Glutamatergic neuron (in vitro differentiated cells): ENCODE data around the gene OR51B2. TPM values are rescaled to one million over a fixed set of nuclear protein-coding genes. Genes with fewer than 3 reads are reported as not detected.

Source experiments
- DNase-seq: peaks from one replicate; pipeline ENCODE4 v3.0.0; 2022
- H3K27ac Mint-ChIP-seq: one replicate; pipeline ENCODE4 v1.8.0; 2020; ENCODE audit warnings: mild to moderate bottlenecking, mixed read lengths, inconsistent platforms; ENCODE audit not compliant: unreplicated experiment
- H3K27me3 Mint-ChIP-seq: one replicate; pipeline ENCODE4 v1.8.0; 2020; ENCODE audit warnings: mild to moderate bottlenecking, moderate library complexity, mixed read lengths, inconsistent platforms; ENCODE audit not compliant: unreplicated experiment
- H3K36me3 Mint-ChIP-seq: one replicate; pipeline ENCODE4 v1.8.0; 2020; ENCODE audit warnings: mild to moderate bottlenecking, mixed read lengths, inconsistent platforms; ENCODE audit not compliant: unreplicated experiment
- H3K4me1 Mint-ChIP-seq: one replicate; pipeline ENCODE4 v1.8.0; 2020; ENCODE audit warnings: mild to moderate bottlenecking, low read depth, mixed read lengths, inconsistent platforms; ENCODE audit not compliant: unreplicated experiment
- H3K4me3 Mint-ChIP-seq: one replicate; pipeline ENCODE4 v1.8.0; 2020; ENCODE audit warnings: mild to moderate bottlenecking, mixed read lengths, inconsistent platforms; ENCODE audit not compliant: unreplicated experiment
- H3K9me3 Mint-ChIP-seq: one replicate; pipeline ENCODE4 v1.8.0; 2020; ENCODE audit warnings: mild to moderate bottlenecking, moderate library complexity, mixed read lengths, inconsistent platforms; ENCODE audit not compliant: unreplicated experiment
- CTCF ChIP-seq: fragments of 200-600 bp; sonication (generic); IDR thresholded peaks from one replicate; pipeline ENCODE4 v1.5.0; 2021; ENCODE audit not compliant: partially characterized antibody, unreplicated experiment
- total RNA-seq: library from RNA; stranded (reverse); fragmentation: NEBNext Ultra II Directional; extraction: Animal tissue kit (Norgen Biotek cat#: 25700); gene quantifications from one replicate; pipeline ENCODE4 v1.2.1, GENCODE V29; 2021; ENCODE audit not compliant: unreplicated experiment

OR51B2 gene
- total RNA-seq, 1 donor from 2014 or later = not detected

GRCh38 chr11:5307256-5308019 is 16.7 kb downstream of the OR51B2 start:
- H3K36me3 Mint-ChIP-seq = no peaks in the 10 kb centered on the region
- H3K9me3 Mint-ChIP-seq = no peaks in the 10 kb centered on the region
- TF ChIP-seq CTCF = no peak

DNA sequence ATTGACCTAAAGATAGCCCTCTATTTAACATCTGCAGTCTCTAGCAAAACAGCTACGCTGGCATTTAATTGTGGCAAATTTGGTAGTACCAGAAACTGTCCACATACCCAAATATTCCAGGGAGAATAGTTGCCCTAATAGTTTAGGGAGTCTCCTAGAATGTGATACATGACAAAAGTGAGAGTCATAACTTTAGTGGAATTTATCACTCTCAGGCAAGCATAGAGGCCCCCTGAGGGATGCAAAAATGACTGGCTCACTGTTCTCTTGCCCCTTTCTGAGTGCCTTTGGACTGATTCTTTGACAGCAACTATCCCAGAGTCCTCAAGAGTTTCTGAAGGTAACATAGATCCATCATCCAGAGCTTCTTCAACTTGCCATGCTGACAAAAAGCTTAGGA is 20.1 kb downstream of the OR51B2 start:
- no peak overlapping the region for H3K4me3 Mint-ChIP-seq
- no peak for DNase-seq
- TF ChIP-seq CTCF = no peak
- H3K4me1 Mint-ChIP-seq = no peaks in the 10 kb centered on the region
- no peaks in the 10 kb centered on the region for H3K36me3 Mint-ChIP-seq
- H3K9me3 Mint-ChIP-seq = no peaks in the 10 kb centered on the region
- H3K27me3 Mint-ChIP-seq = no peaks in the 10 kb centered on the region
- no peak overlapping the region for H3K27ac Mint-ChIP-seq

More at GRCh38 chr11:5307256-5308019, 16.7 kb downstream of the OR51B2 start:
- DNase-seq = no peak
- Mint-ChIP-seq H3K27me3 (no peaks in the 10 kb centered on the region), H3K4me1 (no peaks in the 10 kb centered on the region), H3K4me3 (no peak overlapping the region), H3K27ac (no peak overlapping the region)

DNA sequence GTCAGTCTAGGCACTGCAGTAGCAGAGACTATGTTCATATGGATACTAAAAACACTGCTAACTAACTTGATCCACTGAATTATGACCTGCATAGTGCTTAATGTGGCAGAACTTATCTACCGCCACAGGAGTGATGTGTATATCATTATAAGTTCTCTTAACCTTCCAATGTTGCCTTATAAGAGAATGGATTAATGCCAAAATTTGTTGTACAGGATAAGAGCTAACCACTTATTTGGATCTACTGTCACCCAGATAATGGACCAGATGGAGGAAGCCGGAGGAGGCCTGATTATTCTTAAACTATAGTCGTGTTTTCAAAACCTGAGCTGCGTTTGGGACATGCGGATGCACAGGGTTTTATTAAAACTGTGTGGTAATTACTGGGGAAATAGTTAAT is 20.5 kb downstream of the OR51B2 start:
- H3K27ac Mint-ChIP-seq = no peak overlapping the region
- TF ChIP-seq CTCF = no peak
- H3K4me1 Mint-ChIP-seq = no peaks in the 10 kb centered on the region

DNA sequence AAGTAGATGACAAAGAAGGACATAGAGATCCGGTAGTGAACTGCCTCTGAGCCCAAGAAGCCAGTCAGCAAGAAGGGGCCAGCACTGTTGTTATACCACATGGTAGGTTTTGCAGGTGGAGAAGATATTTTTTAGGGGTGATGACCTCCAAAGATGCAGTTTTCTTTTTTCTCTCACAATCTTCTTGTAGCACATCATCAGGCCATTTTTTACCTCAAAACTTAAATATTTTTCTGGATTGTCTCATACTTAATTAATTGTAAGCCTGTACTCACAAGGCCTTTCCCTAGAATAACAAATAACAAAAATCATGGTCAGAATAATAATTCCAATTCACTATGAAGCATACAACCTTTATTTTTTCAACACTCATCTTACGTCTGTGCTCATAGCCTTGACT is 22.3 kb downstream of the OR51B2 start, which contains the start of gene OR51B4:
Gene OR51B4, minus strand, starts transcription at position 101 of the 400 bp plus-strand sequence. Its CDS starts 0 bp downstream, at position 101.
- Mint-ChIP-seq H3K36me3 (no peaks in the 10 kb centered on the region), H3K9me3 (no peaks in the 10 kb centered on the region), H3K27me3 (no peaks in the 10 kb centered on the region), H3K4me3 (no peak within 1 kb of the TSS), H3K4me1 (no peaks in the 10 kb centered on the region), H3K27ac (no peak within 1 kb of the TSS)
- TF ChIP-seq CTCF = no peak
- DNase-seq = no peak

More for the DNA sequence above, 20.5 kb downstream of the OR51B2 start:
- Mint-ChIP-seq H3K36me3 (no peaks in the 10 kb centered on the region), H3K27me3 (no peaks in the 10 kb centered on the region), H3K9me3 (no peaks in the 10 kb centered on the region), H3K4me3 (no peak overlapping the region)
- no peak for DNase-seq

GRCh38 chr11:5300251-5300650 is 23.8 kb downstream of the OR51B2 start:
- H3K27me3 Mint-ChIP-seq = no peaks in the 10 kb centered on the region
- no peaks in the 10 kb centered on the region for H3K9me3 Mint-ChIP-seq
- no peak overlapping the region for H3K4me3 Mint-ChIP-seq
- DNase-seq = no peak
- H3K36me3 Mint-ChIP-seq = no peaks in the 10 kb centered on the region
- no peak for TF ChIP-seq CTCF
- no peak overlapping the region for H3K27ac Mint-ChIP-seq
- no peaks in the 10 kb centered on the region for H3K4me1 Mint-ChIP-seq
